ENCODE results near the gene SCYGR8. TPM values are rescaled to one million over a fixed set of nuclear protein-coding genes. Genes with fewer than 3 reads are reported as not detected.

The SCYGR8 gene
- total and polyA plus RNA-seq, 2 of the 8 experiments (the other 6 are each of a cell fraction or from before 2014, with no cell fraction given): not detected

DNA sequence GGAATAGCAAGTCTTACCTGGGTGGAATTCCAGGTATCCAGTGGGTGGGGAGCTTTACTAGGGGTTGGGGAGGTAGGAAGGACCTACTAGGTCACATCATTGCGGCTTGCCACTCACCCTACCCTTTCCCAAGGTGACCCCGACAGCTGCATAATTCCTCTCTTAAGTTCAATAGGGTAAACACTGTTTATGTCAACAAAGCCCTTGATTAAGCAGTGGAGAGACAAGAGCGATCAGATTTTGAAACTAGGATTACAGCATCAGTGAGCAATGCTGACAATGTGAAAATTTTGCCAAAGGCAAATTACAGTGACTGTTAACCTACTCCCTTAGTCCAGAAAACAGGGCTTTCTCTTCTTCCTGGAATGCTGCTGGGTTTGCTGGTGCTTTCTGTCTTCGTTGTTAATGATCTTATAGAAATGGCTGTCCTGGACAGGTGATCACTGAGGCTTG lies 42.4 kb upstream of the SCYGR8 start:
- TF ChIP-seq TBP (IDR thresholded peaks at IDR 0.05; ENCODE audit: low read depth, low read length): no peak
- TF ChIP-seq PHF8 (conservative IDR thresholded peaks at IDR 0.05; ENCODE audit: low read depth, low read length): no peak
- TF ChIP-seq NANOG (IDR thresholded peaks at IDR 0.05; ENCODE audit: insufficient read depth, low read depth, low read length, poor library complexity, severe bottlenecking): no peak
- no peak for TF ChIP-seq USF2 (IDR thresholded peaks at IDR 0.05; ENCODE audit: low read length)
- TF ChIP-seq HDAC6 (IDR thresholded peaks at IDR 0.05; ENCODE audit: low read depth, low read length): no peak
- TF ChIP-seq TAF1 (IDR thresholded peaks at IDR 0.05; ENCODE audit: low read depth, low read length): no peak
- no peak for TF ChIP-seq TCF12 (IDR thresholded peaks at IDR 0.05; ENCODE audit: low read depth, low read length)
- TF ChIP-seq CHD2 (IDR thresholded peaks at IDR 0.05; ENCODE audit: low read length): no peak
- TF ChIP-seq CREB1 (IDR thresholded peaks at IDR 0.05): no peak
- no peak for TF ChIP-seq E2F6 (IDR thresholded peaks at IDR 0.05)
- Histone ChIP-seq H2BK15ac (ENCODE audit: low read length) (no peak overlapping the region), H3K79me2 (ENCODE audit: control insufficient read depth in 1 of 2, insufficient read depth in 2 of 2, low read length in 2 of 2) (no peaks in the 10 kb centered on the region), H3K14ac (ENCODE audit: insufficient read length) (no peak overlapping the region), H3K27me3 (replicated peaks in 1 of 4; ENCODE audit: control insufficient read depth in 3 of 4, extremely low read depth in 1 of 4, insufficient read depth in 3 of 4, low read length in 3 of 4) (no peaks in the 10 kb centered on the region), H2AFZ (ENCODE audit: low read length) (no peak overlapping the region), H3K4me2 (ENCODE audit: insufficient read depth in 1 of 2, low read depth in 2 of 2, low read length in 2 of 2) (no peak overlapping the region), H3K9ac (replicated peaks in 1 of 4; ENCODE audit: extremely low read depth in 1 of 4, low read depth in 3 of 4, low read length in 3 of 4) (no peak overlapping the region), H4K5ac (ENCODE audit: insufficient read length, low read depth, low read length) (no peak overlapping the region), H3K4me1 (replicated peaks in 1 of 4; ENCODE audit: control insufficient read depth in 3 of 4, insufficient read depth in 4 of 4, low read length in 3 of 4) (no peaks in the 10 kb centered on the region), H3K27ac (ENCODE audit: low read depth, low read length) (no peak overlapping the region), H4K20me1 (replicated peaks in 1 of 2; ENCODE audit: control insufficient read depth in 1 of 2, insufficient read depth in 2 of 2, low read length in 2 of 2) (no peaks in the 10 kb centered on the region), H2BK12ac (ENCODE audit: low read depth, low read length) (no peak overlapping the region), H2AK5ac (ENCODE audit: low read depth, low read length) (no peak overlapping the region), H3K4me3 (ENCODE audit: extremely low read depth in 1 of 4, insufficient read depth in 2 of 4, low read depth in 3 of 4, low read length in 4 of 4) (no peak overlapping the region), H3K9me3 (ENCODE audit: insufficient read depth in 2 of 2, low read depth in 1 of 2, low read length in 1 of 2) (no peaks in the 10 kb centered on the region; a peak in 1 of 4 replicates), H3K4ac (replicated peaks; ENCODE audit: insufficient read length, low read depth, low read length) (no peak overlapping the region), H3K79me1 (ENCODE audit: low read depth, low read length) (no peaks in the 10 kb centered on the region), H2BK5ac (ENCODE audit: low read depth, low read length) (no peak overlapping the region), H3K56ac (replicated peaks; ENCODE audit: insufficient read length, low read depth, low read length) (no peak overlapping the region), H3K36me3 (ENCODE audit: control insufficient read depth in 2 of 4, insufficient read depth in 4 of 4, low read length in 3 of 4) (no peaks in the 10 kb centered on the region; a peak in 1 of 8 replicates), H4K91ac (replicated peaks; ENCODE audit: insufficient read length, low read length) (no peak overlapping the region), H2BK120ac (replicated peaks; ENCODE audit: low read depth, low read length) (no peak overlapping the region), H4K8ac (ENCODE audit: extremely low read depth, insufficient read depth, low read length) (no peak overlapping the region), H3K18ac (ENCODE audit: extremely low read depth, low read length) (0 out of 2 replicates have a peak overlapping the region, but pooled peaks have one; percentile 6), H3K23ac (ENCODE audit: insufficient read length) (no peak overlapping the region), H3K23me2 (ENCODE audit: low read depth, low read length) (no peaks in the 10 kb centered on the region), H2BK20ac (ENCODE audit: low read length) (no peak overlapping the region)
- WGBS, 2 experiments (ENCODE audit: extremely low coverage in 1 of 2, insufficient coverage in 1 of 2, insufficient read length in 1 of 2, insufficient replicate concordance in 2 of 2, low coverage in 1 of 2, low lambda C conversion rate in 2 of 2, missing lambda C conversion rate in 1 of 2): 86% methylated on average over 4 of the region's 4 CpGs; no CpG with 5 or more reads in 1 of the 2 experiments
- FAIRE-seq (no peak), DNase-seq (ENCODE audit: low read depth in 1 of 2, low spot score in 2 of 2) (peak in 1 of 2 experiments; percentile 38)
- ChIA-PET POLR2A (ENCODE audit: partially characterized antibody) (no interaction called here), CTCF (ENCODE audit: partially characterized antibody) (interaction anchor here (1.1 to 1.2 kb wide), 2 partner anchors 36 to 45 kb away, joined by 6 read pairs; no protein-coding TSS in a partner anchor)
